Neuronal stem cell (in vitro differentiated cells): ENCODE measurements around the gene NEK11. TPM values are rescaled to one million over a fixed set of nuclear protein-coding genes. Genes with fewer than 3 reads are reported as not detected.

ENCODE experiments used
- DNase-seq: peaks from one replicate; pipeline ENCODE4 v3.0.0-alpha.2; 2013; ENCODE audit warnings: low spot score
- H2AFZ ChIP-seq: one replicate; pipeline ENCODE4 v1.6.1; 2013; ENCODE audit warnings: mild to moderate bottlenecking, low read length, inconsistent platforms
- H2AK5ac ChIP-seq: 2 replicates; pipeline ENCODE4 v1.6.1; 2013; ENCODE audit warnings: low read depth, mild to moderate bottlenecking, inconsistent platforms, low read length, moderate library complexity, mixed read lengths
- H2BK120ac ChIP-seq: 2 replicates; pipeline ENCODE4 v1.6.1; 2013; ENCODE audit warnings: low read depth, mild to moderate bottlenecking, inconsistent platforms, low read length, moderate library complexity, mixed read lengths
- H2BK12ac ChIP-seq: one replicate; pipeline ENCODE4 v1.6.1; 2013; ENCODE audit warnings: low read length, inconsistent platforms
- H2BK15ac ChIP-seq: 2 replicates; pipeline ENCODE4 v1.6.1; 2013; ENCODE audit warnings: mild to moderate bottlenecking, low read length, inconsistent platforms, mixed read lengths
- H2BK5ac ChIP-seq: one replicate; pipeline ENCODE4 v1.6.1; 2013; ENCODE audit warnings: inconsistent platforms, mild to moderate bottlenecking, low read length, moderate library complexity
- H3K14ac ChIP-seq: one replicate; pipeline ENCODE4 v1.6.1; 2013; ENCODE audit warnings: low read length, inconsistent platforms
- H3K18ac ChIP-seq: 2 replicates; pipeline ENCODE4 v1.6.1; 2013; ENCODE audit warnings: low read length, inconsistent platforms
- H3K23ac ChIP-seq: 2 replicates; pipeline ENCODE4 v1.6.1; 2013; ENCODE audit warnings: low read depth, mild to moderate bottlenecking, mixed read lengths, low read length, inconsistent platforms; ENCODE audit not compliant: poor library complexity
- H3K27ac ChIP-seq: replicated peaks from 3 replicates; pipeline ENCODE4 v1.5.1; 2013; ENCODE audit warnings: low read length, inconsistent platforms
- H3K27me3 ChIP-seq, 3 experiments: 2 replicates each; pipeline ENCODE4 v1.6.1; 2013; ENCODE audit warnings: low read length in 3 of 3, mild to moderate bottlenecking in 2 of 3, inconsistent platforms in 1 of 3, low read depth in 1 of 3, mixed read lengths in 1 of 3, moderate library complexity in 1 of 3; ENCODE audit not compliant: control insufficient read depth in 3 of 3, insufficient read depth in 3 of 3
- H3K36me3 ChIP-seq, 2 donors: replicated peaks in 1 of 2; 2 replicates each; pipeline ENCODE4 v1.6.1; 2013; ENCODE audit warnings: low read length in 2 of 2; ENCODE audit not compliant: control insufficient read depth in 2 of 2, insufficient read depth in 2 of 2
- H3K4ac ChIP-seq: 2 replicates; pipeline ENCODE4 v1.6.1; 2013; ENCODE audit warnings: inconsistent platforms, mild to moderate bottlenecking, low read length, moderate library complexity
- H3K4me1 ChIP-seq, 2 donors: 1 replicate in 1 of 2; 2 replicates in 1 of 2; pipeline ENCODE4 v1.6.1; 2013; ENCODE audit warnings: low read length in 2 of 2, low read depth in 1 of 2; ENCODE audit not compliant: control insufficient read depth in 2 of 2, insufficient read depth in 1 of 2
- H3K4me2 ChIP-seq: one replicate; pipeline ENCODE4 v1.6.1; 2013; ENCODE audit warnings: mild to moderate bottlenecking, low read length, inconsistent platforms; ENCODE audit not compliant: insufficient read depth, poor library complexity, severe bottlenecking
- H3K4me3 ChIP-seq, 2 donors: 2 replicates each; pipeline ENCODE4 v1.5.1; 2013; ENCODE audit warnings: low read length in 2 of 2, mild to moderate bottlenecking in 2 of 2, inconsistent platforms in 1 of 2, moderate library complexity in 1 of 2
- H3K79me1 ChIP-seq: one replicate; pipeline ENCODE4 v1.6.1; 2013; ENCODE audit warnings: low read depth, mild to moderate bottlenecking, inconsistent platforms, low read length, moderate library complexity
- H3K9ac ChIP-seq: one replicate; pipeline ENCODE4 v1.6.1; 2013; ENCODE audit warnings: mild to moderate bottlenecking, low read depth, low read length, inconsistent platforms; ENCODE audit not compliant: poor library complexity
- H3K9me3 ChIP-seq, 2 donors: replicated peaks in 1 of 2; 2 replicates each; pipeline versions ENCODE3 to v1.6.1; 2013; ENCODE audit warnings: low read length in 2 of 2, mild to moderate bottlenecking in 2 of 2, inconsistent platforms in 1 of 2, low read depth in 1 of 2, mixed read lengths in 1 of 2, moderate library complexity in 1 of 2; ENCODE audit not compliant: control insufficient read depth in 2 of 2, insufficient read depth in 1 of 2
- H4K8ac ChIP-seq: one replicate; pipeline ENCODE4 v1.6.1; 2013; ENCODE audit warnings: low read depth, mild to moderate bottlenecking, inconsistent platforms, low read length, moderate library complexity
- H4K91ac ChIP-seq: one replicate; pipeline ENCODE4 v1.6.1; 2013; ENCODE audit warnings: low read length, low read depth, mild to moderate bottlenecking, inconsistent platforms; ENCODE audit not compliant: poor library complexity
- WGBS, 2 donors: extraction: QIAGEN DNeasy Blood & Tissue Kit; methylation state at CpG; one replicate each; pipeline ENCODE4 v1.1.7; 2013; ENCODE audit warnings: missing lambda C conversion rate in 2 of 2, mixed read lengths in 1 of 2; ENCODE audit not compliant: insufficient read length in 2 of 2, insufficient replicate concordance in 1 of 2; ENCODE audit errors: extremely low coverage in 2 of 2; 5-methylcytosine and 5-hydroxymethylcytosine counted together
- polyA plus RNA-seq, 2 experiments: library from polyadenylated mRNA; stranded (reverse); fragments of 200-250 nt; gene quantifications; one replicate each; pipeline ENCODE4 v1.2.3, GENCODE V29; 2013

Gene NEK11
- 1.7 TPM for polyA plus RNA-seq (2013, experiment 1 of 2)
- 2.8 TPM for polyA plus RNA-seq (2013, experiment 2 of 2)

- Histone ChIP-seq H2BK5ac (no peak within 1 kb of the TSS), H3K18ac (peak within 1 kb of the TSS; percentile 90), H3K27me3 (no peaks in the 10 kb centered on the region), H3K4me1 (peaks cover 0 to 3% of the 10 kb centered on the region in 2 donors), H2AFZ (no peak within 1 kb of the TSS), H3K27ac (peak within 1 kb of the TSS; percentile 59), H3K9me3 (no peaks in the 10 kb centered on the region), H3K9ac (peak within 1 kb of the TSS; percentile 79), H4K91ac (no peak within 1 kb of the TSS), H2BK12ac (no peak within 1 kb of the TSS), H3K4me2 (peak within 1 kb of the TSS; percentile 69), H3K79me1 (no peaks in the 10 kb centered on the region), H3K23ac (peak within 1 kb of the TSS; percentile 94), H3K14ac (no peak within 1 kb of the TSS), H3K4ac (no peak within 1 kb of the TSS), H2BK120ac (peak within 1 kb of the TSS; percentile 10), H2AK5ac (no peak within 1 kb of the TSS), H2BK15ac (peak within 1 kb of the TSS; percentile 79), H3K4me3 (peak within 1 kb of the TSS in 1 of 2 donors; percentile 86), H3K36me3 (peaks cover 0 to 4% of the 10 kb centered on the region in 2 donors), H4K8ac (no peak within 1 kb of the TSS)
- no CpG with 5 or more reads among the region's 56 CpGs for WGBS, 2 donors
- peak; percentile 48 for DNase-seq
These were observed at the start of gene NEK11, which contains the start of gene ASTE1 for GRCh38 chr3:131026321-131027151. NEK11 (plus strand) TSS chr3:131026877; CDS start chr3:131029709, 2,832 bp downstream. ASTE1 (minus strand) TSS chr3:131026825; CDS start chr3:131025306, 1,519 bp downstream.

GRCh38 chr3:130979117-130979516 lies 47.6 kb upstream of the NEK11 start:
- Histone ChIP-seq H2AFZ (no peak overlapping the region), H4K91ac (no peak overlapping the region), H3K4me3 (no peak overlapping the region), H3K79me1 (no peaks in the 10 kb centered on the region), H3K36me3 (peaks cover 1 to 71% of the 10 kb centered on the region in 2 donors), H2BK120ac (no peak overlapping the region), H3K18ac (no peak overlapping the region), H4K8ac (no peak overlapping the region), H3K4me2 (no peak overlapping the region), H3K27ac (no peak overlapping the region), H3K4ac (no peak overlapping the region), H2BK5ac (no peak overlapping the region), H2AK5ac (no peak overlapping the region), H3K14ac (no peak overlapping the region), H3K27me3 (no peaks in the 10 kb centered on the region), H3K9ac (no peak overlapping the region), H3K9me3 (no peaks in the 10 kb centered on the region), H2BK12ac (no peak overlapping the region), H2BK15ac (no peak overlapping the region), H3K23ac (no peak overlapping the region), H3K4me1 (peaks cover 0 to 10% of the 10 kb centered on the region in 2 donors)
- WGBS, 2 donors, result no CpG with 5 or more reads among the region's 2 CpGs
- no peak for DNase-seq

- Histone ChIP-seq H3K14ac (no peak overlapping the region), H4K91ac (no peak overlapping the region), H3K27ac (no peak overlapping the region), H3K4me3 (no peak overlapping the region), H2BK15ac (no peak overlapping the region), H3K4ac (no peak overlapping the region), H3K27me3 (no peaks in the 10 kb centered on the region), H3K23ac (no peak overlapping the region), H3K9me3 (no peaks in the 10 kb centered on the region), H4K8ac (no peak overlapping the region), H3K9ac (no peak overlapping the region), H3K36me3 (peaks cover 1 to 57% of the 10 kb centered on the region in 2 donors), H2BK120ac (no peak overlapping the region), H3K79me1 (no peaks in the 10 kb centered on the region), H3K4me2 (no peak overlapping the region), H3K18ac (no peak overlapping the region), H2AFZ (no peak overlapping the region), H2BK12ac (no peak overlapping the region), H2AK5ac (no peak overlapping the region), H3K4me1 (peaks cover 0 to 5% of the 10 kb centered on the region in 2 donors), H2BK5ac (no peak overlapping the region)
- no peak for DNase-seq
- WGBS, 2 donors, result no CpG with 5 or more reads among the region's 2 CpGs
These were observed 45.2 kb upstream of the NEK11 start for GRCh38 chr3:130981469-130981868.

- Histone ChIP-seq H3K27me3 (no peaks in the 10 kb centered on the region), H2BK15ac (no peak overlapping the region), H3K36me3 (peaks cover 8 to 31% of the 10 kb centered on the region in 2 donors), H3K79me1 (no peaks in the 10 kb centered on the region), H3K9ac (no peak overlapping the region), H2BK120ac (no peak overlapping the region), H3K27ac (no peak overlapping the region), H4K91ac (no peak overlapping the region), H3K4ac (no peak overlapping the region), H2BK12ac (no peak overlapping the region), H3K4me1 (no peaks in the 10 kb centered on the region), H4K8ac (no peak overlapping the region), H2BK5ac (no peak overlapping the region), H3K14ac (no peak overlapping the region), H3K4me3 (no peak overlapping the region), H2AK5ac (no peak overlapping the region), H3K9me3 (no peaks in the 10 kb centered on the region), H3K23ac (no peak overlapping the region), H3K18ac (no peak overlapping the region), H2AFZ (no peak overlapping the region), H3K4me2 (no peak overlapping the region)
- no peak for DNase-seq
- WGBS, 2 donors, result no CpG with 5 or more reads among the region's 5 CpGs
These were observed 36.4 kb upstream of the NEK11 start for GRCh38 chr3:130990282-130990681.
